Kidney (tissue), 14 donors: ENCODE measurements around the gene GNRH2. TPM values are rescaled to one million over a fixed set of nuclear protein-coding genes. Genes with fewer than 3 reads are reported as not detected.

Source experiments
- DNase-seq, 5 donors: peaks; one replicate each; pipeline ENCODE4 v3.0.0-alpha.2; 2013 to 2020
- FAIRE-seq: peaks from 2 replicates; lab custom pipeline; 2012; peaks lifted over from hg19 to GRCh38; lab: Jason Lieb, UNC
- H3K27ac ChIP-seq, 2 donors: one replicate each; pipeline ENCODE4 v1.7.0; 2013; ENCODE audit warnings: low read depth in 2 of 2, low read length in 2 of 2, inconsistent platforms in 1 of 2
- H3K27me3 ChIP-seq: one replicate; pipeline ENCODE4 v1.7.1; 2013; ENCODE audit warnings: low read length, inconsistent platforms; ENCODE audit not compliant: control insufficient read depth, insufficient read depth
- H3K36me3 ChIP-seq, 3 donors: one replicate each; pipeline versions ENCODE4 v1.7.0 to v1.7.1; 2013; ENCODE audit warnings: low read length in 3 of 3, control low read depth in 1 of 3, inconsistent platforms in 1 of 3; ENCODE audit not compliant: insufficient read depth in 3 of 3, control insufficient read depth in 2 of 3
- H3K4me1 ChIP-seq, 3 donors: one replicate each; pipeline versions ENCODE4 v1.7.0 to v1.7.1; 2013; ENCODE audit warnings: low read length in 3 of 3, inconsistent platforms in 1 of 3, low read depth in 1 of 3; ENCODE audit not compliant: control insufficient read depth in 2 of 3, insufficient read depth in 2 of 3
- H3K4me3 ChIP-seq, 3 donors: one replicate each; pipeline versions ENCODE4 v1.7.0 to v1.8.1; 2013; ENCODE audit warnings: low read length in 3 of 3, control low read depth in 1 of 3, inconsistent platforms in 1 of 3
- H3K9ac ChIP-seq, 3 donors: one replicate each; pipeline versions ENCODE4 v1.7.0 to v1.7.1; 2013; ENCODE audit warnings: low read length in 3 of 3, control low read depth in 1 of 3, inconsistent platforms in 1 of 3
- H3K9me3 ChIP-seq, 3 donors: one replicate each; pipeline versions ENCODE4 v1.7.0 to v1.7.1; 2013; ENCODE audit warnings: low read length in 3 of 3, control low read depth in 1 of 3, inconsistent platforms in 1 of 3; ENCODE audit not compliant: control insufficient read depth in 2 of 3, insufficient read depth in 1 of 3
- intact Hi-C: fragments of 100-400 bp; cut with DNase I; formaldehyde crosslinking; loops from one replicate; pipeline ENCODE4 v1.11.1; 2022
- polyA plus RNA-seq: library from polyadenylated mRNA; stranded (reverse); fragments of 350-450 nt; fragmentation: Illumina TruSeq; extraction: RNeasy Lipid Tissue Mini Kit (QIAGEN cat#74804); gene quantifications from one replicate; pipeline ENCODE4 v1.2.3, GENCODE V29; 2014; ENCODE audit warnings: low read depth, low replicate concordance; ENCODE audit not compliant: insufficient read depth
- total RNA-seq: library from RNA; stranded (reverse); fragmentation: NEBNext Ultra II Directional; extraction: Animal tissue kit (Norgen Biotek cat#: 25700); gene quantifications from one replicate; pipeline ENCODE4 v1.2.1, GENCODE V29; 2021
- TF ChIP-seq, protein P1 (sequence below): IDR thresholded peaks from 3 replicates; pipeline ENCODE4 v1.5.1; 2012; ENCODE audit warnings: mild to moderate bottlenecking, moderate library complexity, borderline replicate concordance; ENCODE audit not compliant: insufficient read depth; ENCODE audit errors: extremely low read depth
- donor health status: control.
- donor health status: control.
- donor health status: control.
- donor health status: control.
- donor health status: control.
- donor health status: DM: yes; HTN: yes; CAD: no.
- donor health status: Normal renal cell carcinoma (clear cell type).

The GNRH2 gene
- total and polyA plus RNA-seq, 2 donors from 2014 or later: not detected

GRCh38 chr20:3000852-3001523 lies 42.4 kb upstream of the GNRH2 start:
- H3K27me3 ChIP-seq: no peaks in the 10 kb centered on the region
- intact Hi-C loops: no loop called here
- H3K36me3 ChIP-seq: peaks cover 0 to 8% (median 2%) of the 10 kb centered on the region in 3 donors
- no peak overlapping the region for H3K4me3 ChIP-seq
- H3K27ac ChIP-seq: no peak overlapping the region
- TF ChIP-seq, protein P1, sequence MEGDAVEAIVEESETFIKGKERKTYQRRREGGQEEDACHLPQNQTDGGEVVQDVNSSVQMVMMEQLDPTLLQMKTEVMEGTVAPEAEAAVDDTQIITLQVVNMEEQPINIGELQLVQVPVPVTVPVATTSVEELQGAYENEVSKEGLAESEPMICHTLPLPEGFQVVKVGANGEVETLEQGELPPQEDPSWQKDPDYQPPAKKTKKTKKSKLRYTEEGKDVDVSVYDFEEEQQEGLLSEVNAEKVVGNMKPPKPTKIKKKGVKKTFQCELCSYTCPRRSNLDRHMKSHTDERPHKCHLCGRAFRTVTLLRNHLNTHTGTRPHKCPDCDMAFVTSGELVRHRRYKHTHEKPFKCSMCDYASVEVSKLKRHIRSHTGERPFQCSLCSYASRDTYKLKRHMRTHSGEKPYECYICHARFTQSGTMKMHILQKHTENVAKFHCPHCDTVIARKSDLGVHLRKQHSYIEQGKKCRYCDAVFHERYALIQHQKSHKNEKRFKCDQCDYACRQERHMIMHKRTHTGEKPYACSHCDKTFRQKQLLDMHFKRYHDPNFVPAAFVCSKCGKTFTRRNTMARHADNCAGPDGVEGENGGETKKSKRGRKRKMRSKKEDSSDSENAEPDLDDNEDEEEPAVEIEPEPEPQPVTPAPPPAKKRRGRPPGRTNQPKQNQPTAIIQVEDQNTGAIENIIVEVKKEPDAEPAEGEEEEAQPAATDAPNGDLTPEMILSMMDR: peak; percentile 44
- H3K9me3 ChIP-seq: no peaks in the 10 kb centered on the region
- peak; percentile 88 for FAIRE-seq
- no peak overlapping the region for H3K9ac ChIP-seq
- DNase-seq: peak in 3 of 5 donors; percentile 13 to 83 (median 81)
- H3K4me1 ChIP-seq: no peaks in the 10 kb centered on the region

DNA sequence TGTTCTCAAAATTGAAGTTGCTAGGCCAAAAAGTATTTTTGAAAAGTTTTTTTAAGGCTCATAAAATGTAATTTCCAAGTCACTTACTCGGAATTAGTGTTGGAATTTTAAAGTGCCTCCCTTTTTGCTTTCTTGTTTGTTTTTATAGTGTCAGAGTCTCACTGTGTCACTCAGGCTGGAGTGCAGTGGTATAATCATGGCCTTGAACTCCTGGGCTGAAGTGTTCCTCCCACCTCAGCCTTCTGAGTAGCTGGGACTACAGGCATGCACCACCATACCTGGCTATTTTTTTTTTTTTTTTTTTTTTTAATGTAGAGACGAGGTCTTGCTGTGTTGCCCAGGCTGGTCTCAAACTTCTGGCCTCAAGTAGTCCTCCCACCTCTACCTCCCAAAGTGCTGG lies 40.0 kb upstream of the GNRH2 start:
- intact Hi-C loops: no loop called here
- TF ChIP-seq, protein P1: no peak
- peaks cover 5 to 10% (median 9%) of the 10 kb centered on the region in 3 donors for H3K36me3 ChIP-seq

GRCh38 chr20:3010985-3011723 lies 32.3 kb upstream of the GNRH2 start:
- Histone ChIP-seq H3K9ac (no peak overlapping the region), H3K27me3 (no peaks in the 10 kb centered on the region), H3K4me1 (no peaks in the 10 kb centered on the region), H3K4me3 (no peak overlapping the region), H3K27ac (no peak overlapping the region), H3K36me3 (peaks cover 6 to 11% (median 10%) of the 10 kb centered on the region in 3 donors), H3K9me3 (no peaks in the 10 kb centered on the region)
- DNase-seq: no peak
- intact Hi-C loops: no loop called here
- FAIRE-seq: no peak
- TF ChIP-seq, protein P1: no peak

More for the DNA sequence above, 40.0 kb upstream of the GNRH2 start:
- no peak overlapping the region for H3K4me3 ChIP-seq
- no peaks in the 10 kb centered on the region for H3K4me1 ChIP-seq
- no peak for DNase-seq
- H3K27ac ChIP-seq: no peak overlapping the region
- no peak overlapping the region for H3K9ac ChIP-seq
- H3K27me3 ChIP-seq: no peaks in the 10 kb centered on the region
- H3K9me3 ChIP-seq: no peaks in the 10 kb centered on the region
- FAIRE-seq: no peak
